OCI-M1 (cell line): ENCODE results near the gene ARHGAP19.

Experiments used
- DNase-seq: peaks from one replicate; lab custom pipeline; 2025; lab: John Stamatoyannopoulos, UW

Gene ARHGAP19

GRCh38 chr10:97292097-97292861 lies at the start of gene ARHGAP19:
Gene ARHGAP19, minus strand, starts transcription at chr10:97292637. Its CDS starts 10 bp downstream, at chr10:97292627.
- DNase-seq: peak; percentile 99

GRCh38 chr10:97341416-97341815 lies 49.0 kb upstream of the ARHGAP19 start:
- DNase-seq: no peak

GRCh38 chr10:97338041-97338440 lies 45.6 kb upstream of the ARHGAP19 start:
- peak; percentile 27 for DNase-seq

- peak; percentile 33 for DNase-seq
Measured at GRCh38 chr10:97336942-97337831, 44.8 kb upstream of the ARHGAP19 start.

- DNase-seq: no peak
Measured at GRCh38 chr10:97336446-97336845, 44.0 kb upstream of the ARHGAP19 start.

GRCh38 chr10:97336006-97336405 lies 43.6 kb upstream of the ARHGAP19 start:
- DNase-seq: no peak

GRCh38 chr10:97335188-97335619 lies 42.8 kb upstream of the ARHGAP19 start:
- no peak for DNase-seq

GRCh38 chr10:97334370-97335175 lies 42.1 kb upstream of the ARHGAP19 start, which contains the start of gene FRAT2:
Gene FRAT2, minus strand, starts transcription at chr10:97334729. Its CDS starts 157 bp downstream, at chr10:97334572.
- DNase-seq: peak; percentile 95

GRCh38 chr10:97333601-97334369 lies 41.3 kb upstream of the ARHGAP19 start:
- DNase-seq: peak; percentile 86

- peak; percentile 86 for DNase-seq
Measured at GRCh38 chr10:97333351-97333600, 40.8 kb upstream of the ARHGAP19 start.

GRCh38 chr10:97332591-97333350 lies 40.3 kb upstream of the ARHGAP19 start:
- peak; percentile 84 for DNase-seq

GRCh38 chr10:97331153-97331703 lies 38.8 kb upstream of the ARHGAP19 start:
- no peak for DNase-seq

GRCh38 chr10:97329766-97330165 lies 37.3 kb upstream of the ARHGAP19 start:
- DNase-seq: no peak

GRCh38 chr10:97328646-97329453 lies 36.4 kb upstream of the ARHGAP19 start:
- DNase-seq: peak; percentile 48

- DNase-seq: peak; percentile 57
Measured at GRCh38 chr10:97327348-97328294, 35.2 kb upstream of the ARHGAP19 start.

- DNase-seq: no peak
Measured at GRCh38 chr10:97325754-97326153, 33.3 kb upstream of the ARHGAP19 start.

GRCh38 chr10:97323501-97323900 lies 31.1 kb upstream of the ARHGAP19 start:
- DNase-seq: no peak

- DNase-seq: no peak
Measured at GRCh38 chr10:97321804-97322190, 29.4 kb upstream of the ARHGAP19 start.
